Mesothelial cell of epicardium (in vitro differentiated cells): ENCODE results near the gene ANO3. TPM values are rescaled to one million over a fixed set of nuclear protein-coding genes. Genes with fewer than 3 reads are reported as not detected.

Experiments
- DNase-seq, 2 experiments: peaks; one replicate each; pipeline ENCODE4 v3.0.0; 2021; ENCODE audit warnings: low spot score in 2 of 2; ENCODE audit not compliant: unreplicated experiment in 2 of 2
- H3K27ac Mint-ChIP-seq: 2 replicates; pipeline ENCODE4 v1.8.0; 2021; ENCODE audit warnings: mixed read lengths
- H3K27me3 Mint-ChIP-seq: 2 replicates; pipeline ENCODE4 v1.8.0; 2021; ENCODE audit warnings: low read depth, mixed read lengths
- H3K36me3 Mint-ChIP-seq: 2 replicates; pipeline ENCODE4 v1.8.0; 2021; ENCODE audit warnings: mixed read lengths
- H3K4me1 Mint-ChIP-seq: 2 replicates; pipeline ENCODE4 v1.8.0; 2021; ENCODE audit warnings: mixed read lengths
- H3K4me3 Mint-ChIP-seq: 2 replicates; pipeline ENCODE4 v1.8.0; 2021; ENCODE audit warnings: mild to moderate bottlenecking, moderate library complexity, mixed read lengths
- H3K9me3 Mint-ChIP-seq: 2 replicates; pipeline ENCODE4 v1.8.0; 2021; ENCODE audit warnings: mixed read lengths
- CTCF ChIP-seq: fragments of 200-600 bp; sonication (generic); IDR thresholded peaks from one replicate; pipeline ENCODE4 v1.5.0; 2021; ENCODE audit warnings: antibody characterized with exemption; ENCODE audit not compliant: unreplicated experiment
- total RNA-seq: library from RNA; stranded (reverse); gene quantifications from 3 replicates; pipeline ENCODE4 v1.2.1, GENCODE V29; 2021

The ANO3 gene
- total RNA-seq, 1 donor from 2014 or later: 0.13 TPM

- TF ChIP-seq CTCF: no peak
- Mint-ChIP-seq H3K4me3 (no peak overlapping the region), H3K27ac (no peak overlapping the region), H3K27me3 (no peaks in the 10 kb centered on the region), H3K36me3 (no peaks in the 10 kb centered on the region), H3K4me1 (peaks cover 29% of the 10 kb centered on the region), H3K9me3 (peaks cover 2% of the 10 kb centered on the region)
- no peak for DNase-seq
These were observed 368.8 kb downstream of the ANO3 start for GRCh38 chr11:26700574-26701235.

- Mint-ChIP-seq H3K27me3 (no peaks in the 10 kb centered on the region), H3K36me3 (no peaks in the 10 kb centered on the region), H3K27ac (no peak overlapping the region), H3K4me3 (no peak overlapping the region), H3K9me3 (no peaks in the 10 kb centered on the region), H3K4me1 (peaks cover 36% of the 10 kb centered on the region)
- no peak for TF ChIP-seq CTCF
- no peak for DNase-seq
These were observed 370.5 kb downstream of the ANO3 start for GRCh38 chr11:26702406-26702805.

GRCh38 chr11:26703411-26704191 is 371.7 kb downstream of the ANO3 start:
- Mint-ChIP-seq H3K4me1 (peaks cover 36% of the 10 kb centered on the region), H3K27me3 (no peaks in the 10 kb centered on the region)

GRCh38 chr11:26704249-26704648 is 372.3 kb downstream of the ANO3 start:
- Mint-ChIP-seq H3K27me3 (no peaks in the 10 kb centered on the region), H3K4me3 (no peak overlapping the region), H3K9me3 (no peaks in the 10 kb centered on the region), H3K4me1 (peaks cover 36% of the 10 kb centered on the region), H3K27ac (no peak overlapping the region), H3K36me3 (no peaks in the 10 kb centered on the region)
- no peak for DNase-seq
- TF ChIP-seq CTCF: no peak

More at GRCh38 chr11:26703411-26704191, 371.7 kb downstream of the ANO3 start:
- DNase-seq: no peak
- no peaks in the 10 kb centered on the region for H3K36me3 Mint-ChIP-seq
- no peak overlapping the region for H3K27ac Mint-ChIP-seq
- H3K4me3 Mint-ChIP-seq: no peak overlapping the region
- no peaks in the 10 kb centered on the region for H3K9me3 Mint-ChIP-seq
- TF ChIP-seq CTCF: no peak

GRCh38 chr11:26706181-26706580 is 374.3 kb downstream of the ANO3 start:
- no peaks in the 10 kb centered on the region for H3K9me3 Mint-ChIP-seq
- DNase-seq: no peak
- no peaks in the 10 kb centered on the region for H3K27me3 Mint-ChIP-seq
- H3K4me3 Mint-ChIP-seq: no peak overlapping the region
- no peak overlapping the region for H3K27ac Mint-ChIP-seq
- no peaks in the 10 kb centered on the region for H3K36me3 Mint-ChIP-seq
- H3K4me1 Mint-ChIP-seq: peaks cover 29% of the 10 kb centered on the region
- TF ChIP-seq CTCF: no peak
